ENCODE measurements around the gene TMEM8B. TPM values are rescaled to one million over a fixed set of nuclear protein-coding genes. Genes with fewer than 3 reads are reported as not detected.
A peak's percentile ranks its signal among the peaks of the same experiment; 100 is the strongest.

The TMEM8B gene
- total RNA-seq, 6 experiments from 2014 or later: 8.7 to 15.2 (median 12.0) TPM

GRCh38 chr9:35847792-35848572 lies 19.0 kb downstream of the TMEM8B start:
- TF ChIP-seq CTCF (IDR thresholded peaks at IDR 0.05): no peak
- Mint-ChIP-seq H3K4me3 (peak overlapping the region; percentile 67), H3K9me3 (no peaks in the 10 kb centered on the region), H3K27me3 (ENCODE audit: insufficient read depth) (no peaks in the 10 kb centered on the region; the same call in none of the 2 replicates), H3K27ac (peak overlapping the region; percentile 83), H3K36me3 (ENCODE audit: low read depth) (no peaks in the 10 kb centered on the region), H3K4me1 (ENCODE audit: low read depth) (peaks cover 45% of the 10 kb centered on the region)
- DNase-seq: peak; percentile 94

GRCh38 chr9:35852267-35852815 lies 23.3 kb downstream of the TMEM8B start:
- H3K27me3 Mint-ChIP-seq (ENCODE audit: insufficient read depth): peaks cover 8% of the 10 kb centered on the region
- H3K9me3 Mint-ChIP-seq: no peaks in the 10 kb centered on the region
- no peak for DNase-seq
- H3K4me1 Mint-ChIP-seq (ENCODE audit: low read depth): peaks cover 19% of the 10 kb centered on the region
- H3K27ac Mint-ChIP-seq: no peak overlapping the region
- TF ChIP-seq CTCF (IDR thresholded peaks at IDR 0.05): no peak
- no peaks in the 10 kb centered on the region for H3K36me3 Mint-ChIP-seq (ENCODE audit: low read depth)
- H3K4me3 Mint-ChIP-seq: no peak overlapping the region

GRCh38 chr9:35852876-35853865 lies 24.1 kb downstream of the TMEM8B start:
- Mint-ChIP-seq H3K4me1 (ENCODE audit: low read depth) (peaks cover 10% of the 10 kb centered on the region), H3K9me3 (no peaks in the 10 kb centered on the region), H3K36me3 (ENCODE audit: low read depth) (no peaks in the 10 kb centered on the region), H3K27me3 (ENCODE audit: insufficient read depth) (peaks cover 10% of the 10 kb centered on the region), H3K27ac (no peak overlapping the region), H3K4me3 (no peak overlapping the region)
- no peak for TF ChIP-seq CTCF (IDR thresholded peaks at IDR 0.05)
- DNase-seq: no peak

- DNase-seq: no peak
- Mint-ChIP-seq H3K4me3 (no peak overlapping the region), H3K4me1 (ENCODE audit: low read depth) (no peaks in the 10 kb centered on the region), H3K27me3 (ENCODE audit: insufficient read depth) (peaks cover 10% of the 10 kb centered on the region), H3K27ac (no peak overlapping the region), H3K36me3 (ENCODE audit: low read depth) (no peaks in the 10 kb centered on the region), H3K9me3 (no peaks in the 10 kb centered on the region)
- no peak for TF ChIP-seq CTCF (IDR thresholded peaks at IDR 0.05)
Measured at GRCh38 chr9:35854091-35854762, 25.2 kb downstream of the TMEM8B start.

GRCh38 chr9:35856206-35856605 lies 27.2 kb downstream of the TMEM8B start:
- TF ChIP-seq CTCF (IDR thresholded peaks at IDR 0.05): no peak
- H3K4me3 Mint-ChIP-seq: no peak overlapping the region
- no peaks in the 10 kb centered on the region for H3K9me3 Mint-ChIP-seq
- H3K27me3 Mint-ChIP-seq (ENCODE audit: insufficient read depth): peaks cover 20% of the 10 kb centered on the region
- H3K27ac Mint-ChIP-seq: no peak overlapping the region
- DNase-seq: no peak
- H3K36me3 Mint-ChIP-seq (ENCODE audit: low read depth): no peaks in the 10 kb centered on the region
- no peaks in the 10 kb centered on the region for H3K4me1 Mint-ChIP-seq (ENCODE audit: low read depth)
